HG03280 (cell line): ENCODE results near the gene PCSK5.

Experiments used
- ATAC-seq: cut with Tn5 transposase; IDR thresholded peaks from one replicate; pipeline ENCODE4 v1.9.1; 2021; ENCODE audit warnings: mild to moderate bottlenecking, moderate library complexity; ENCODE audit not compliant: unreplicated experiment

Gene PCSK5

DNA sequence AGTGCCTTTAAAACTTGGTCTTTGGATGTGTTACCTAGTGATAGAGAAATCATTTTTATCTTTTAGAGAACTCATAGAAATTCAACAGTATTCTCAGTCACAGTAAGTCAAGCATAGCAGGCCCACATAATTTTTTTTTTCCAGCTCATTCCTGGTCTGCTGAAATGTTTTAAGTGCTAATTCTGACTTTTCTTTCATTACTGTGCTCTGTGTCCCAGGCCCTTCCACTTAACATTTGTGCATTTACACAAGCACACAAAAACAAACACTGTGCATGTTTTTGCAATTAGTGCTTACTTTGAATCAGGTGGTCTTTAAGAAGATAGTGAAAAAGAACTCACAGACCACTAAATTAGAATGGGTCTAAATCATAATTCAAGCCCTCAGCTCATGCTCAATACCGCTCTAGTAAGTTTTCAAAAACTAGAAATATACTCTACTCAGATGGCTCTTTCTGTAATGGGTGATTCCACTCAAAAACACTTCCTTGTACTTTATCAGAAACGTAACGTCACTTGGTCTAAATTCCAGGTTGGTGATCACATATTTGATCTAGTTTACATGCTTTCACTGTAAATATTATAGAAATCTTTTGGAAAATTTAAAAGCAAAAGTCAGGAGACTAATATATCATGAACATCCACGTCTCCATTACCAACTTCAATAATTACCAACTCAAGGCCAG lies 107.8 kb downstream of the PCSK5 start:
- no peak for ATAC-seq

- no peak for ATAC-seq
These were observed 111.0 kb downstream of the PCSK5 start for GRCh38 chr9:76001459-76001858.

GRCh38 chr9:76003041-76003440 lies 112.6 kb downstream of the PCSK5 start:
- ATAC-seq, result no peak

DNA sequence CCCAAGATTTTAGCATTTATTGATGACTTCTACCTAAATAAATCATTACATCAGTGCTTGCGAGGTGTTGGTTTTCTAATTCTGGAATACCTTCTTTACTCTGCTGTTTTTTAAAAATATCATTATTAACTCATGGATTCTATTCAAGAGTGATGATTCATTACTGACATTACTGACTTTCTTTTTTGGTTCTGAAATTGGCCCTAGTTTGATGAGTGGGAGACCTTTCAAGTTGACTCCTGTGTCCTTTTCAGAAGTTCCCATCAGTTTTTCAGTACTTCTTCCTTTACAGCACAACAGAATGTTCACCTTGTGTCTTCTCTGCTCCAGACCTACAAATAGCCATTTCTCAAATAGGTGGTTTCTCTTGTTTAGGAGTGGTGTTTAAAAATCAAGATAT lies 114.1 kb downstream of the PCSK5 start:
- ATAC-seq, result peak; percentile 60

GRCh38 chr9:76007935-76008334 lies 117.5 kb downstream of the PCSK5 start:
- no peak for ATAC-seq

DNA sequence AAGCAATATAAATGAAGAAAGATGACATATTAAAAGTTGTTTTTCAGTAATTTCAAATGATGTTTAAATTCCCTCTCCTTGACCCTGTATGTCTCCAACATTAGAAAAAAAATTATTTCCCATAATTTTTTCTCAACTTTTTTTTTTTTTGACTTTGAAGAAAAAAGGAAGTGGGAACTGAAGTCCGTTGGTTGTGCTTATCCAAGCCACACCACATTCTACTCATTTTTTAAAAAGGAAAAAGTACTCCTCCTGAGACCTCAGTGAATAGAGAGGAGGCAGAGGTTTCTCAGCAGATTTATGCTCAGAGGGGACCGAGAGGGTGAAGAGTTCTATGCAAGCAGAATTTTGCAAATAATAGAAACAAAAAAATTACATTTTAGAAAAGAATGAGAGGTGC lies 123.3 kb downstream of the PCSK5 start:
- ATAC-seq, result no peak

GRCh38 chr9:76018235-76018634 lies 127.8 kb downstream of the PCSK5 start:
- ATAC-seq, result no peak

DNA sequence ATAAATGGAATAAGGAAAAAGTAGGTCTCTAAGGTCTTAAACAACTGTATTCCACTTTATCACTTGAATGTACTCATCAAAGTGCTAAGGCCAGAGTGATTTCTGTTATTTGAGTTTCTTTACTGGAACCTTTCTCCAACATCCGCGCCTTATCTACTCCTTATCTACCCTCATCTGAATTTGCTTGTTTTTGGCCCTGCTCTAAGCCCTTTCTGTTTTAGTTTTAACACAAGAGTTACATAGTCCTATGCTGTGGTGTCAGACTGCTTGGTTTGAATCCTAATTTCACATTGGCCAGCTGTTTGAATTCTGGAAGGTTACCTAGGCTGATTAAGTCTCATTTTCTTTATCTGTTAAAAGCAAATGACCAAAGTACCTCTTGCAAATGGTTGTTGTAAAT lies 128.3 kb downstream of the PCSK5 start:
- no peak for ATAC-seq

DNA sequence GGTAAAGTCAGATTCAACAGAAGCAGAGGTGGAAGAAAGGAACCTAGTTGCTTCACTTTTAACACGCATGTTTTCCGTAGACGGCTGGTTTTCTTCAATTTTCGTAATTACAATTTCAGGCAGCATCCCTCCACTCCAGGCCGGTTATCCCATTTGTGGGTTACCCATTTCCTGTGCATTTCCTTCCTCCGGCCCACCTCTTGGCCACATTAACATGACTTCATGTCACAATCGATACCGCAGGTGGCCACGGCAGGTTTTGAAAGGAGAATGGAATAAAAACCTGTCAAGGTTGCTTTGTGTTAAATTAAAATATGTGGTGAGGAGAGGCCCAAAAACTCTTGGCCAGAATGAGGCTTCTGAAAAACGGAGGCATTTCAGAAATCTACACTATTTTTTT lies 130.2 kb downstream of the PCSK5 start:
- no peak for ATAC-seq

- no peak for ATAC-seq
These were observed 131.8 kb downstream of the PCSK5 start for GRCh38 chr9:76022317-76022716.

DNA sequence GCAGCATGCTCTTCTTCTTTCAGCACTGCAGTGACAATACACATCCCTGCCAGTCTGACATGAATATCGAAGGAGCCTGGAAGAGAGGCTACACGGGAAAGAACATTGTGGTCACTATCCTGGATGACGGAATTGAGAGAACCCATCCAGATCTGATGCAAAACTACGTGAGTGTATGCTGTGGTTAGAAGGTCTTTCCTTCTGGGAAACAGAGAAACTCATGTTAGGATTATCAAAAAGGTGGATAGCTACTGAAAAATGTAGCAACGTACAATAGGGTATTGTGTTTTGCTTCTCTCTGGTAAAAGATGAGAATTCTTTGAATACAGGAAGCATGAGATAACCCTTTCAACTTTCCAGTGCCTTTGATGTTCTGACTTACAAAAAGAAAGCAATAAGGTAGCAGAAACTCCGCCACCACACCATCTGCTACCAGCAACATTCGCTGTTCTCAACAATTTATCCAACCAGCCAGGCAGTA lies 133.3 kb downstream of the PCSK5 start:
- ATAC-seq, result no peak

- ATAC-seq, result no peak
These were observed 134.8 kb downstream of the PCSK5 start for GRCh38 chr9:76025286-76025685.

DNA sequence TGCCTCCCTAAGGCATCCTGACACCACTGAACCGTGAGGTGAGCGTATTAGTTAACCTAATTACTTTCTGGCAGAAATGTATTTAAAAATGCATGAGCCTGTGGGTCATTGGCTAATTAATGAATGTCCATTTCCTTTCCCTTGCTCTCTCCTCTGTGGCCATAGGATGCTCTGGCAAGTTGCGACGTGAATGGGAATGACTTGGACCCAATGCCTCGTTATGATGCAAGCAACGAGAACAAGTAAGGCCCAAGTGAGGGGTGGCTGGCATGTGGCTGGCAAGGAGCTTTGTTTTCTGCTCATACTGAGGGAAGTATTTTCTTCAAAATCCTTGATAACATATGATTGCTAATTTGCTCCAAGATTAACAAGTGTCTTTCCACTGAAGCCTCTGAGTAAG lies 136.3 kb downstream of the PCSK5 start:
- ATAC-seq, result no peak

GRCh38 chr9:76027416-76027815 lies 136.9 kb downstream of the PCSK5 start:
- no peak for ATAC-seq

DNA sequence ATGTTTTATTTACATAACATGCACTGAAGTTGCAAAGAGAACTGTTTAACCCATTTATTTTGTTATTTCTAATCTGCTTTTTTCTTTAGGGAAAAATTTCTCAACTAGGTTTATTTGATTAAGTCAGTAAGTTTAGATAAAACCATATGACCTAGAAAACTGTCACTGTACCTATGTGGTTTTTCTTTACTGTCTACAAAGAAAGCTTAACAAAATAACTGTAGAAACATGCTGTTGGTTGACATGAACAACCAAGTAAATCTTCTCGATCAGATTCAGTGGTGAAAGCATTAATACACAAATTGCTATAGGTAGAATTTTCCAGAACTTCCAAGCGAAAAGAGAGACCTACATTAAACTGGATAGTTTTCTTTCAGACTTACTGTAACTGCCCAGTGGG lies 137.4 kb downstream of the PCSK5 start:
- ATAC-seq, result no peak

DNA sequence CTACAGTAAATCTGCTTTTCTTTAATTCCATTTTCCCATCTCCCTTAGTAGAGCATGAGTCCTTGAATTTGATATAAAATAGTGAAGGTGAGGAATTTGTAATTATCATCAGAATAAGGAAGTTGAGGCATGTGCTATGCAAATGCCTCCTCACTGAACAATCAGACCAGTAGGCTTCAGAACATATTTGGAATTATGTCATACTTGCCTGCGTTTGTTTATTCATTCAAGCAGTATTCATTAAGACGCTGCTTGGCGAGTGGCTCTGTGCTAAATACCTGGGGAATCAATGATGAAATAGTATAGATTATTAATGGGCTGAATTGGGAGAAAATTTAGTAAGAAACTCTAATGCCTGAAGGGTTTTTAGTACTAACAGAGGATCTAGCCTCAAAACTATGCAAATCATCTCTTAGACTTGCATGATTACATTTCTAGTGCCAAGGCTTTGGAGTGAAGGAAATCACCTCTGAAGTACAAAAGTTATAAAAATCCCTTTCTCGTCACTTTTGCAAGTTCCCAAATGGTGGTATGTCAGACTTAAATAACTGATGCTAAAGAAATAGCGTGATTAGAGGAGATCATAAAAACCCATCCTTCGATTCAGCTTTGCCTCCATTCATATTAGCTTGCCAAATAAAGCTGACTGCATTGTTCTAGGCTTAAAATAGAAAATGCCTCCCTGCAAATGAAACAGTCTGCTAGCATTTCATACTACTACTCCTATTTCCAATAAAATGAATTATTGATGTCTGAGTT lies 141.7 kb downstream of the PCSK5 start:
- no peak for ATAC-seq

DNA sequence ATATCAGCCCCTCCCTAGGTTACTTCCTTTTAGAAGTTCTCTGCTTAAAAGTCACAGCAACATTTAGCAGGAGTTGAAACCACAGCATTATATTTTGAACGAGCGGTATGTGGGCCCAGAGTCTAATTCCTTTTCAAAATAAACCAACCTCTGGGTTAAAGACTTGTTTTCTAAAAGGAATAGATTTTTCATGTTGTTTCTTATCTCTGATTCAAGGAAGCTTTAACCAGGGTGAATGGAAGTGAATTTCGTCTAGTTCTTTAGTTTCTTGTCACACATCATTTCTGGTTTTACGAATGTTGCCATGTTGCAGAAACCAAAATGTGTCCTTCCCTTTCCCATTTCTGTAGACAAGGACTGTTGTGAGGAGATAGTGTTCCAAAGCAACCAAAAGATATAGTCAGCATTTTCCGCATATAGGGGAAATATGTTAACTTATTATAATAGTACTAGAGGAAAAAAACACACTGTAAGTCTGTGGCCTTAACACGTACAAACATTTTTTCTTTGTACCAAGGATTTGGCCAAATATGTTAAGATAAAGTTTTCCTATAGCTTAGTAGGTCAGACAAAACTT lies 142.4 kb downstream of the PCSK5 start:
- no peak for ATAC-seq

GRCh38 chr9:76034049-76034448 lies 143.6 kb downstream of the PCSK5 start:
- no peak for ATAC-seq

- ATAC-seq, result no peak
These were observed 146.3 kb downstream of the PCSK5 start for GRCh38 chr9:76036762-76037161.

DNA sequence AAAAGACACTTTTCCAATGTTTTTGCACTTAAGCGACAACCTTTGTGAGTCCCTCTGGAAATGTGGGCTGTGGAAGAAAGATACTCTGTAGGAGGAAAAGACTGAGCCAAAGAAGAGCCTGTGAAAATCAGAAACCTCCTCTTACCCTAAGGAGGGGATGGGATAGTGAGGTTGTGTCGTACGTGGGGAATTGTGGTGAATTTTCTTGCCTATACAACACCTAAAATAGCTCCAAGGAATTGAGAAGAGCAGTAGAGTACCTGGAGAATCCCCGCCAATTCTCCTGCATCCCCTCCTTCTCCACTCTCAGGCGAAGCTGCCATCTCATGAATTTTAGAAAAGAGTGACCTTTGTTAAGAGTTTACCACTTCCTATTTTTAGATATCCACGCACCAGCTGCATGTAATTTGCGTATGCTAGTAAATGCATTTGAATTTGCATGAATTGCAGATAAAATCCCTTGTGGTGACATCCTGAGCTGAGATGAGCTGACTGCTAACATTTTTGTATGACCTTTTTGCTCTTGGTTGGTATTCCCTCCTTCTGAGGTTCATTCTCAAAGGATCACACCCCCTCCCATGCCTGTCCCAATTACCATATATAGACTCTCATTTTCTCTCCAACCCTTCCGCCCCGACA lies 147.2 kb downstream of the PCSK5 start:
- no peak for ATAC-seq

- no peak for ATAC-seq
These were observed 148.0 kb downstream of the PCSK5 start for GRCh38 chr9:76038431-76038830.
